ENCODE results near the gene NDUFA9.

The NDUFA9 gene

DNA sequence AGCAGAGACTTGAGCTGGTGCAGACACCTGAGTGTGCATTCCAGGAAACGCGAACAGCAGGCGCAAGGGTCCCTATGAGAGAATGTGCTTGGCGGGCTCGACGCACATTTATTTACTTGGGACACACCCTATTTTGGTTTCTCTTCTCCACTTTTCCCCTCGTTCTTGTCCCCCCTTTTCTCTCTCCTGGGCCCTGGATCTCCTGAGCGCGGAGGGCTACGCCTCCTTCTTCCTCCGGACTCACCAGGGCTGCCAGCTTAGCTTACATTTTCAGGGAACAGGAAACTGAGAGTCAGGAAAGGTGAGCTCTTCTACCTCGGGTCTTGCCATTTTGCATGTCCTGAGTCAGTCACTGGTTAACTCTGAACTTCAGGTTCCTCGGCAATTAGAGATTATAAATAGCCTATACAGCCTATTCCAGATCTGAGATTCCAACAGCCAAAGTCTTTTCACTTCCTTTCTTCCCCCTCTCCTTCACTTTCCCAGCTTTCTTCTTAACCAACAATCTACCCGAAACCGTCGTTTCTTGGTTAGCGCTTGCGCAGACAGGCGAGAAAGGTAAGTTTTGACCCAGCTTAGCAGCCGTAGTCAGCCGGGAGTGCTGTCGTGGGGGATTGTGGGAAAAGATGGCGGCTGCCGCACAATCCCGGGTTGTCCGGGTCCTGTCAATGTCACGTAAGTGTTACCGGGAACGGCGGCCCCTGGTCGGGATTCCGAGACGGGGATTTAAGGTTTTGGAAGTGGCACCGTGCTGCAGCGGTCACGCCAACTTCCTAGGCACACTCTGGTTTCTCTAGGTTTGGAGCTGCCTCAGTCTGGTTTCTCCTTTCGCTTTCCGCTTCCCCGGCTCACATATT is at the start of gene NDUFA9, which contains the start of gene AKAP3:
TSS of gene NDUFA9 (plus strand) at position 614 of the 857 bp plus-strand sequence. CDS start at position 627, 13 bp downstream.
TSS of gene AKAP3 (minus strand) at position 551 of the 857 bp plus-strand sequence. CDS start 10,855 bp downstream, outside the sequence.
- peak; percentile 84 for DNase-seq (ENCODE audit: low spot score)

DNA sequence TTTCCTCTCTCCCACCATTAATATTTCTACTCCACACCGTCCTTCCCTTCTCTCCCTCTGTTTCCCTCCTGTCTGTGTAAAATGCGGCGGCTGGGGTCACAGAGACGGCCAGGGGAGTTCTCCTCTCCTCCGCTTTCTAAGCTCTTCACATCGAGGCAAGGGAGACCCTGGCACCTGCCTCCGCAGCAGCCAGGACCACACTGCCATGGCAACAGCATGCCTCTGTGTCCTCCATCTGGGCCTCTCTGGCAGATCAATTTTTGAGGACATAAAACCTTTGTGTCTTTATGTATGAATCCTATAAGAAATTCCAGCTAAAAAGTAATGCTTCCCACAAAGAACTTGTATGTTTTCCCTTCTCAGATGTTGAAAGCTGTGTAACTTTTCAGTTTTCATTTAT is 45.5 kb upstream of the NDUFA9 start:
- no peak for DNase-seq (ENCODE audit: low spot score)

- DNase-seq (ENCODE audit: low spot score): no peak
Observed at GRCh38 chr12:4603946-4604345, 45.0 kb upstream of the NDUFA9 start.

GRCh38 chr12:4604684-4605193 is 44.2 kb upstream of the NDUFA9 start:
- peak; percentile 92 for DNase-seq (ENCODE audit: low spot score)

DNA sequence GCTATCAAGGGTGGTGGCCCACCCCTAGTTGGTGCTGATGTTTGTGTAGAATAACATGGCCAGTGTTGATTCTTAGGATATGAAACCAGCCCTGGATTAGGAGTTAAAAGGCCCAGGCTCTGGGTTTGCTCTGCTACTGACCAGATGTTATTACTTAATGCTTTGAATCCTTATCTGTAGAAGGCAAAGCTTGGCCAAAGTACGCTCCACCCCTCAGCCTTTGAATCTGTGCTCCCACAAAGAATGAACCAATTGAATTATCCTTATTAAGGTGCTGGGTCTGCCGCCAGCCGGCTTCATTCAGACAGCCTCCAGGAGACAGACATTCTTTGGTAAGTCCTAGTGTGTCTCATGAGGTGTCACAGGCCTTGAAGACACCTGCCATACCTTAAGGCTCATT is 41.9 kb upstream of the NDUFA9 start:
- DNase-seq (ENCODE audit: low spot score): no peak

DNA sequence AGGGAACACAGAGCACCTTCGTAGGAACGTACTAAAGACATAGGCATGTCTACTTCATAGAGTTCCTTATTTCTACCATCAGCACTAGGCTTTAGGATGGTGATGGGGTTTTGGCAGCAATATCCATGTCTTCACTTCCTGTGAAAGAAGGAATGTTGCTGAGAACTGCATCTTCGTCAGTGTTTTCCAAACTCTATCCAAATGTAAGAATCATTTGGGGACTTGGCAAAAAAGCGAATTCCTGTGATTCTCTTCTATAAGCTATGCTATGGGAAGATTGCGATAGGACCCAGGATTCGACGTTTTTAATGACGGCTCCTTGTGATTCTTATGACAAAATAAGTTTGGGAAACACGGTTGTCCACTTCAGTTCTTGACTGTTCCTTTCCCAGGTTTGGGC is 39.8 kb upstream of the NDUFA9 start:
- DNase-seq (ENCODE audit: low spot score): no peak

DNA sequence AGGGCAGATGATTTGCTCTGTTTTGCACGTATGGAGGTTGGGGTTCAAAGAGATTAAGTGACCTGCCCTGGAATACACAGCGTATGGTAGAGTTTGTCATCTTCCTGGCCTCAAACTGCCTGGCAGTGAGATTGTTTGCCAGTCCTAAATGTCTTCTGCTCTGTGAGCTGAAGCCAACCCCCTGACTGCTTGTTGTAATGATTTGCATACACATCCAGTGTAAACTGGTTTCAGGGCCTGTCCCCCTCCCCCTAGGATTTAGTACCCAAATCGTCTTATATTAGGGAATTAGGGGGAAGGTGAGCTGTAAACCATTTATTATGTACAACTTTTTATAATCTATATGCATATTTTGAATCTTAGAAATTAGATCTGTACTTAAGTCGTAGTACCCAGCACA is 38.4 kb upstream of the NDUFA9 start:
- no peak for DNase-seq (ENCODE audit: low spot score)

DNA sequence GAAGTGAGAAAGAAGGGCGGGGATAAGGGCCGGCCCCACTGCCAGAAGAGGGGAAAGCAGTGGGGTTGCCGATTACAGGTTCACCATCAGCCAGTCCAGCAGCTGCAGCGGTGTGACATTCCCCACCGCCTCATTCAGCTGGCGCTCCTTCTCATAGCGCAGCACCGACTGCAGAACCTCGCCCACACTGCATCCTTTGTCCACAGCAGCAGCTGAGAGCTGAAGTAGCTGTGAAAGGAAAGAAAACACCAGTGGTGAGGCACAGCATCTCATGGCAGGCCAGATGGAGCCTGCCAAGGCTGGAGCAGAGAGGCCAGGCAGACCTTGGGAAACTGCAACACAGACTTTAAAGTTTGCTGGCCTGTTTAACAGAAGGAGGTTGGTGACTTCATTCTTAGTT is 33.2 kb upstream of the NDUFA9 start:
- DNase-seq (ENCODE audit: low spot score): no peak

GRCh38 chr12:4621511-4621910 is 27.4 kb upstream of the NDUFA9 start:
- no peak for DNase-seq (ENCODE audit: low spot score)

- DNase-seq (ENCODE audit: low spot score): no peak
Observed at GRCh38 chr12:4626543-4626942, 22.4 kb upstream of the NDUFA9 start.

DNA sequence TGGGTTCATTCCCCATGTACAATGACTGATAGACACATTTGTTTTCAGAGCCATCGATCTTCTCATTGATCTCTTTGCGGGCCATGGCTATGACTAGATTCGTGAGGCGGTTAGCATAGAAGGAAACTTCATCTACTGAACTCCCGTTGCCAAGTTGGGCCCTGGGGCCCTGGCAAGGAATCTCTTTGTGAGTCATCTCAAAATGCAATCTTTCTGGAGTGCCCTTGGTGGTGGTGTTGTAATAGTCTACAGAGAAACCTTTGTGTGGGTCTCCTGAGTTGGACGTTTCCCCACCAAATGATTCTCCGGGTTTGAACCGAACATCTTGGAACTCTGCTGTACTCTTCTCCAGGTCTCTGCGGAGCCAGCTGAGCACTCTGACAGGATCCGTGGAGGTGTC is 20.5 kb upstream of the NDUFA9 start:
- no peak for DNase-seq (ENCODE audit: low spot score)

DNA sequence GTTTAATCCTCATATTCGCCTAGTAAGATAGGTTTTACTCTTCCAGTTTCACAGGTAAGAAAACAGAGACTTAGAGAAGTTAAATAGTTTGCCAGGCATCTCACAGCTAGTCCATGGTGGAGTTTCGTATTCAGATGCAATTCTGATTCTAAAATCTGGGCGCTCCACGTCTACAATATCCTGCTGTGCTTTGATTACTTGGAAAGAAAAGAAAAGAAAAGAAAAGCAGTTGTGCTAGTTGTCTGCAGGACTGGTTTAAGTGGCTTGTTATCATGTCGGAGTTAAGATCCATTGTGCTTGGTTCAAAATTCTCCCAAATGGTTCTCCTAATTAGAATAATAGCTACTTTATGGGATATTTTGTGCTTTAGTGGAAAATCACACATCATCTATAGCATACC is 18.7 kb upstream of the NDUFA9 start:
- no peak for DNase-seq (ENCODE audit: low spot score)

DNA sequence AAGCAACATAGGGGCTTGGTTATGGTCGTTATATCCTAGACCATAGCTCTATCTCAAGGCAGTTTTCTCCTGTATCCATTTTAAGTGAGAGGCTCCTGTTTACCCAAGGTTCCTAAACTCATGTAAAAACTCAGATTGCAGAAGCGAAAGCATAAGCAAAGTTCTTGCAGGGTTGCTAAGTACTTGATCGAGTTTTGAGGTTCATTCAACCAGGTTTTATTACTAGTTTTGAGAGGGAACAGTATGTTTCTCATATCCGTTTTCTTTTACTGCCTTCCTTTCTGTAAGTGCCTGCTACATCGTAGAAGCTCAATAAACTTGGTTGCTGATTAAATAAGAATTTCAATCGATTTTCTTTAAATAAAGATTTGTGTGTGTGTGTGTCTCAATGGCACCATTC is 5.2 kb upstream of the NDUFA9 start:
- no peak for DNase-seq (ENCODE audit: low spot score)

DNA sequence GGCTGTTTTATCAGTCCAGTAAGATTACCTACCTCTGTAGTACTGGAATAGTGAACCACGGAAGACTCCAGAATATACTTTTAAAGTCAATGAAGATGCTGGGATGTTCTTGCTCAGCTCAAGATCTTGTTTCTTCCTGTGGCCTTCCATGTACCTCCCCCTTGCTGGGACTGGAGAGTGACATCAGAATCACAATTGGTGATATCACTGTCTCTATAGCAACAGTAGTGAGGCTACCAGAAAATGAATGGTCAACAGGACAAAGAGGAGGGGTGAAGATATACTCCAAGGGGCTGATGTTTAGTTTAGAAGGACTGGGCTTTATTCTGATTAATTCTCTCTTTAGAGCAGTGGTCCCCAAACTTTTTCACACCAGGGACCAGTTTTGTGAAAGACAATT is 3.9 kb upstream of the NDUFA9 start:
- DNase-seq (ENCODE audit: low spot score): no peak

- no peak for DNase-seq (ENCODE audit: low spot score)
Observed at GRCh38 chr12:4648104-4648500, 812 bp upstream of the NDUFA9 start.

- no peak for DNase-seq (ENCODE audit: low spot score)
Observed at GRCh38 chr12:4649358-4649661, 396 bp downstream of the NDUFA9 start.

DNA sequence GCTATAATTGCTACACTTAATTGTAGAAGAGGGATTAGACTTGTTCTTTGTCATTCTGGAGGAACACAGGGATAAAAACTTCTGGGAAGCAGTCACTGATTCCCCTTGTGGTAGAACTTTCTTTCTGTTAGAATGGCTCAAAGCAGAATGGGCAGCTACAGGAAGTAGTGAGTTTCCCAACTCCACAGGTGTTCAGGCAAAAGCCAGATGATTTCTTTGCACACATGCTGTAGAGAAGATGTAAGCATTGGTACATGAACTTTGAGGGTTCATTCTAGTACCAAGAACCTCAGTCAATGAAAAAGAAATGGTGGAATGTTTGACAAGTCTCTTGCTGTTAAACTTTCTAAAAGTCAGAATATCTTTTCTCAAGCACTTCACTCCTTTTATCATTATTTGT is 4.3 kb downstream of the NDUFA9 start:
- no peak for DNase-seq (ENCODE audit: low spot score)

GRCh38 chr12:4653691-4654090 is 4.8 kb downstream of the NDUFA9 start:
- no peak for DNase-seq (ENCODE audit: low spot score)

- no peak for DNase-seq (ENCODE audit: low spot score)
Observed at GRCh38 chr12:4663971-4664505, 15.1 kb downstream of the NDUFA9 start.

GRCh38 chr12:4665236-4665635 is 16.3 kb downstream of the NDUFA9 start:
- no peak for DNase-seq (ENCODE audit: low spot score)

- DNase-seq (ENCODE audit: low spot score): no peak
Observed at GRCh38 chr12:4679711-4680110, 30.8 kb downstream of the NDUFA9 start.

GRCh38 chr12:4681732-4682131 is 32.8 kb downstream of the NDUFA9 start:
- DNase-seq (ENCODE audit: low spot score): no peak

GRCh38 chr12:4685317-4685716 is 36.4 kb downstream of the NDUFA9 start:
- no peak for DNase-seq (ENCODE audit: low spot score)

- DNase-seq (ENCODE audit: low spot score): no peak
Observed at GRCh38 chr12:4690760-4691159, 41.8 kb downstream of the NDUFA9 start.
